Neuron (in vitro differentiated cells): ENCODE results near the gene NRP1.

ENCODE experiments used
- H2AFZ ChIP-seq: one replicate; pipeline ENCODE4 v1.6.1; 2013; ENCODE audit warnings: low read depth, mild to moderate bottlenecking, inconsistent platforms, low read length, moderate library complexity
- H3K27me3 ChIP-seq: one replicate; pipeline ENCODE4 v1.6.1; 2013; ENCODE audit warnings: low read length; ENCODE audit not compliant: insufficient read depth
- H3K36me3 ChIP-seq: one replicate; pipeline ENCODE4 v1.6.1; 2013; ENCODE audit warnings: low read length; ENCODE audit not compliant: insufficient read depth
- H3K4me1 ChIP-seq: one replicate; pipeline ENCODE4 v1.6.1; 2013; ENCODE audit warnings: low read length; ENCODE audit not compliant: insufficient read depth
- H3K4me3 ChIP-seq: 2 replicates; pipeline ENCODE4 v1.5.1; 2013; ENCODE audit warnings: mild to moderate bottlenecking, low read length, moderate library complexity
- H3K9me3 ChIP-seq: one replicate; pipeline ENCODE4 v1.6.1; 2013; ENCODE audit warnings: low read length

Gene NRP1

GRCh38 chr10:33137356-33138005 lies 197.0 kb downstream of the NRP1 start:
- Histone ChIP-seq H3K4me3 (no peak overlapping the region), H3K4me1 (no peaks in the 10 kb centered on the region), H3K9me3 (no peaks in the 10 kb centered on the region), H3K27me3 (peaks cover 4% of the 10 kb centered on the region), H2AFZ (no peak overlapping the region), H3K36me3 (no peaks in the 10 kb centered on the region)

GRCh38 chr10:33136781-33137180 lies 197.7 kb downstream of the NRP1 start:
- Histone ChIP-seq H3K4me1 (no peaks in the 10 kb centered on the region), H3K4me3 (no peak overlapping the region), H2AFZ (no peak overlapping the region), H3K36me3 (no peaks in the 10 kb centered on the region), H3K9me3 (no peaks in the 10 kb centered on the region), H3K27me3 (peaks cover 4% of the 10 kb centered on the region)

GRCh38 chr10:33136271-33136670 lies 198.2 kb downstream of the NRP1 start:
- no peaks in the 10 kb centered on the region for H3K36me3 ChIP-seq
- H3K9me3 ChIP-seq, result no peaks in the 10 kb centered on the region
- H3K4me3 ChIP-seq, result no peak overlapping the region
- H2AFZ ChIP-seq, result no peak overlapping the region
- no peaks in the 10 kb centered on the region for H3K4me1 ChIP-seq
- H3K27me3 ChIP-seq, result peaks cover 4% of the 10 kb centered on the region

- H3K9me3 ChIP-seq, result no peaks in the 10 kb centered on the region
- H3K4me1 ChIP-seq, result no peaks in the 10 kb centered on the region
- no peak overlapping the region for H2AFZ ChIP-seq
- no peak overlapping the region for H3K4me3 ChIP-seq
- H3K36me3 ChIP-seq, result no peaks in the 10 kb centered on the region
- H3K27me3 ChIP-seq, result peaks cover 2% of the 10 kb centered on the region
These were observed 200.3 kb downstream of the NRP1 start for GRCh38 chr10:33134011-33134751.

GRCh38 chr10:33133557-33133956 lies 200.9 kb downstream of the NRP1 start:
- Histone ChIP-seq H3K27me3 (peaks cover 2% of the 10 kb centered on the region), H3K4me1 (no peaks in the 10 kb centered on the region), H3K4me3 (no peak overlapping the region), H2AFZ (no peak overlapping the region), H3K36me3 (no peaks in the 10 kb centered on the region), H3K9me3 (no peaks in the 10 kb centered on the region)

- H3K4me3 ChIP-seq, result no peak overlapping the region
- no peaks in the 10 kb centered on the region for H3K9me3 ChIP-seq
- no peak overlapping the region for H2AFZ ChIP-seq
- no peaks in the 10 kb centered on the region for H3K4me1 ChIP-seq
- H3K36me3 ChIP-seq, result no peaks in the 10 kb centered on the region
- H3K27me3 ChIP-seq, result no peaks in the 10 kb centered on the region
These were observed 201.8 kb downstream of the NRP1 start for GRCh38 chr10:33132626-33133025.

- Histone ChIP-seq H3K9me3 (no peaks in the 10 kb centered on the region), H2AFZ (no peak overlapping the region), H3K4me1 (no peaks in the 10 kb centered on the region), H3K36me3 (no peaks in the 10 kb centered on the region), H3K27me3 (no peaks in the 10 kb centered on the region), H3K4me3 (no peak overlapping the region)
These were observed 204.5 kb downstream of the NRP1 start for GRCh38 chr10:33129996-33130386.

- H3K4me1 ChIP-seq, result no peaks in the 10 kb centered on the region
- no peaks in the 10 kb centered on the region for H3K9me3 ChIP-seq
- H3K36me3 ChIP-seq, result no peaks in the 10 kb centered on the region
- no peak overlapping the region for H3K4me3 ChIP-seq
- H2AFZ ChIP-seq, result no peak overlapping the region
- H3K27me3 ChIP-seq, result no peaks in the 10 kb centered on the region
These were observed 205.1 kb downstream of the NRP1 start for GRCh38 chr10:33129141-33129995.

GRCh38 chr10:33127622-33128021 lies 206.8 kb downstream of the NRP1 start:
- Histone ChIP-seq H3K4me1 (no peaks in the 10 kb centered on the region), H3K27me3 (no peaks in the 10 kb centered on the region), H3K4me3 (no peak overlapping the region), H2AFZ (no peak overlapping the region), H3K9me3 (no peaks in the 10 kb centered on the region), H3K36me3 (no peaks in the 10 kb centered on the region)
